Measurements from ENCODE around the gene RAD21L1.

The RAD21L1 gene

DNA sequence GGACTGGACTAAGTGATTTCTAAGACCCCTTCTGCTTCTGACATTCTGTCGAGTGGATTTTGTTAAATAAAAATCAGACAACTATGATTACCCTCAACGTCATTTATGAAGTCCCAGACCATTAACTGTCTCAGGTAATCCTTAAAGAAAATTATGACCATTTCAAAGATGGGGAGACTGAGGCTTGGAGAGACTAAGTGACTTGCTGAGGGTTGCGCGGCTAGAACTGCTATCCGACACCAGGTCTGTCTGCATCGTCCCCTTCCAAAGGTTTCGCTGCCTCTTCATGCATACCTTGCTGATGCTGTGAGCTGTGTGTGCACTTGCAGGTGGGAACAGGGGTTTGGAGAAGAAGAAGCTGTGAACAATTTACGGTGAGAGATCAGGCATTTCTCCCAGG lies 43.4 kb downstream of the RAD21L1 start:
- no peak for TF ChIP-seq REST (IDR thresholded peaks at IDR 0.05; ENCODE audit: low read depth)
- no peak for TF ChIP-seq EGR1 (IDR thresholded peaks at IDR 0.05)
- TF ChIP-seq RAD21 (IDR thresholded peaks at IDR 0.05; ENCODE audit: low read depth): no peak
- TF ChIP-seq TEAD4 (IDR thresholded peaks at IDR 0.05): no peak
- no peak for TF ChIP-seq TCF12 (IDR thresholded peaks at IDR 0.05; ENCODE audit: low read depth)
- TF ChIP-seq, protein P1, sequence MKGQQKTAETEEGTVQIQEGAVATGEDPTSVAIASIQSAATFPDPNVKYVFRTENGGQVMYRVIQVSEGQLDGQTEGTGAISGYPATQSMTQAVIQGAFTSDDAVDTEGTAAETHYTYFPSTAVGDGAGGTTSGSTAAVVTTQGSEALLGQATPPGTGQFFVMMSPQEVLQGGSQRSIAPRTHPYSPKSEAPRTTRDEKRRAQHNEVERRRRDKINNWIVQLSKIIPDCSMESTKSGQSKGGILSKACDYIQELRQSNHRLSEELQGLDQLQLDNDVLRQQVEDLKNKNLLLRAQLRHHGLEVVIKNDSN (IDR thresholded peaks at IDR 0.05): no peak
- no peak for TF ChIP-seq FOXM1 (IDR thresholded peaks at IDR 0.05; ENCODE audit: borderline replicate concordance, low read depth)
- no peak for TF ChIP-seq ZBTB7A (IDR thresholded peaks at IDR 0.05; ENCODE audit: low read depth)
- TF ChIP-seq CEBPB (IDR thresholded peaks at IDR 0.05): no peak

DNA sequence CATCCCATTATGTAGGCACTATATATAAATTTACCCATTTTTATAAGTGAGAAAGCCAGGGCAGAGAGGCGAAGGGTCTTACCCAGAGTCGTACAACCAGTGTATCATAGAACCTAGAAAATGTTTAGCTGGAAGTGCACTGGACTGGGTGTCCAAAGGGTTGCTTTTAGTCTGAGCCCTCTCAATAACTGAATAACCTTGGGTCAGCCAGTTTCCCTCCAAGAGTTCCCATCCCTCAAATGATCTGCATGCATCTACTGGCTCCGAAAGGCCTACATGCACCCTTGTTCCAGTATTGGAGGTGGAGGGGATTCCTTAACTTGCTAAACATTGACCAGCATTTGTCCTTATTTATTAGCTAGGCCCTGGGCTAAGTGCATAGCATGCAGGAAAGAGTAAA lies 44.0 kb downstream of the RAD21L1 start:
- TF ChIP-seq RAD21 (IDR thresholded peaks at IDR 0.05; ENCODE audit: low read depth): no peak
- no peak for TF ChIP-seq MAX (IDR thresholded peaks at IDR 0.05)
- no peak for TF ChIP-seq CREB1 (IDR thresholded peaks at IDR 0.05; ENCODE audit: low read depth)
- TF ChIP-seq REST (IDR thresholded peaks at IDR 0.05; ENCODE audit: low read depth): no peak
- TF ChIP-seq TCF12 (IDR thresholded peaks at IDR 0.05; ENCODE audit: low read depth): no peak
- no peak for TF ChIP-seq NFIC (IDR thresholded peaks at IDR 0.05)
- TF ChIP-seq FOXM1 (IDR thresholded peaks at IDR 0.05; ENCODE audit: borderline replicate concordance, low read depth): no peak
- no peak for TF ChIP-seq ZBTB7A (IDR thresholded peaks at IDR 0.05; ENCODE audit: low read depth)
- no peak for TF ChIP-seq CEBPB (IDR thresholded peaks at IDR 0.05)
- no peak for TF ChIP-seq EGR1 (IDR thresholded peaks at IDR 0.05)
- TF ChIP-seq EP300 (IDR thresholded peaks at IDR 0.05; ENCODE audit: borderline replicate concordance): no peak
- TF ChIP-seq TAF1 (IDR thresholded peaks at IDR 0.05; ENCODE audit: low read depth): no peak
- no peak for TF ChIP-seq TEAD4 (IDR thresholded peaks at IDR 0.05)
- TF ChIP-seq, protein P1 (IDR thresholded peaks at IDR 0.05): no peak
- TF ChIP-seq YY1 (IDR thresholded peaks at IDR 0.05; ENCODE audit: low read depth): no peak

- TF ChIP-seq CREB1 (IDR thresholded peaks at IDR 0.05; ENCODE audit: low read depth): no peak
- no peak for TF ChIP-seq FOXM1 (IDR thresholded peaks at IDR 0.05; ENCODE audit: borderline replicate concordance, low read depth)
- no peak for TF ChIP-seq TAF1 (IDR thresholded peaks at IDR 0.05; ENCODE audit: low read depth)
- no peak for TF ChIP-seq YY1 (IDR thresholded peaks at IDR 0.05; ENCODE audit: low read depth)
- TF ChIP-seq NFIC (IDR thresholded peaks at IDR 0.05): no peak
- no peak for TF ChIP-seq MAX (IDR thresholded peaks at IDR 0.05)
- TF ChIP-seq CEBPB (IDR thresholded peaks at IDR 0.05): no peak
- TF ChIP-seq REST (IDR thresholded peaks at IDR 0.05; ENCODE audit: low read depth): no peak
- TF ChIP-seq EGR1 (IDR thresholded peaks at IDR 0.05): no peak
- TF ChIP-seq TCF12 (IDR thresholded peaks at IDR 0.05; ENCODE audit: low read depth): no peak
- TF ChIP-seq, protein P1 (IDR thresholded peaks at IDR 0.05): no peak
- TF ChIP-seq EP300 (IDR thresholded peaks at IDR 0.05; ENCODE audit: borderline replicate concordance): no peak
- no peak for TF ChIP-seq ZBTB7A (IDR thresholded peaks at IDR 0.05; ENCODE audit: low read depth)
- TF ChIP-seq TEAD4 (IDR thresholded peaks at IDR 0.05): no peak
- TF ChIP-seq RAD21 (IDR thresholded peaks at IDR 0.05; ENCODE audit: low read depth): no peak
Observed at GRCh38 chr20:1272368-1273100, 46.7 kb downstream of the RAD21L1 start.

DNA sequence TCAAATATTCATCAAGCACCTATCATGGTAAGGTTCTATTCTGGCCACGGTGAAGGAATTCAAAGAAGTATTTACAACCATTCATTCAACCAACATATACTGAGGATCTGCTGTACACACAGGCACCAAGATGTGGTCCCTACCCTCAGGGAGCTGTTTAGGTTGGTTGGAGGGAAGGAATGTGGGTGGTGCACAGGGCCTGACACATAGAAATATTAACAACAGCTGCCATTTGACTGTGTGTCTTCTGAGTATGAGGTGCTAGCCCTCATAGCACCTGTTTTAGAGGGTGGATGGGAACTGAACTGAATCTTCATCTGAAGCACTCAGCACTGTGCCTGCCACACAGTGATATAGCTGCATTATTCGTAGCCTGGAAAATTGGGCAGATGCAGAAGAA lies 47.5 kb downstream of the RAD21L1 start:
- TF ChIP-seq TCF12 (IDR thresholded peaks at IDR 0.05; ENCODE audit: low read depth): no peak
- peak; percentile 50; the same call in 1 of the 2 replicates for TF ChIP-seq TEAD4 (IDR thresholded peaks at IDR 0.05)
- TF ChIP-seq FOXM1 (IDR thresholded peaks at IDR 0.05; ENCODE audit: borderline replicate concordance, low read depth): no peak
- TF ChIP-seq MAX (IDR thresholded peaks at IDR 0.05): no peak
- TF ChIP-seq ZBTB7A (IDR thresholded peaks at IDR 0.05; ENCODE audit: low read depth): no peak
- no peak for TF ChIP-seq REST (IDR thresholded peaks at IDR 0.05; ENCODE audit: low read depth)
- TF ChIP-seq, protein P1 (IDR thresholded peaks at IDR 0.05): no peak
- TF ChIP-seq EP300 (IDR thresholded peaks at IDR 0.05; ENCODE audit: borderline replicate concordance): no peak
- no peak for TF ChIP-seq CREB1 (IDR thresholded peaks at IDR 0.05; ENCODE audit: low read depth)

All from Ishikawa (cell line).